Nephron progenitor cell (in vitro differentiated cells): ENCODE measurements around the gene MEOX1.
"Not testable (repeated sequence)": the region's sequence is repeated elsewhere in the genome, so short reads cannot be mapped to it uniquely, and the experiment has no call there.

ENCODE experiments used
- DNase-seq: peaks from one replicate; pipeline ENCODE4 v3.0.0; 2021
- H3K27ac Mint-ChIP-seq: 2 replicates; pipeline ENCODE4 v1.8.0; 2021; ENCODE audit warnings: mild to moderate bottlenecking, moderate library complexity, mixed read lengths
- H3K27me3 Mint-ChIP-seq: 2 replicates; pipeline ENCODE4 v1.8.0; 2021; ENCODE audit warnings: mild to moderate bottlenecking, low read depth, mixed read lengths; ENCODE audit not compliant: poor library complexity
- H3K36me3 Mint-ChIP-seq: 2 replicates; pipeline ENCODE4 v1.8.0; 2021; ENCODE audit warnings: low read depth, mixed read lengths
- H3K4me1 Mint-ChIP-seq: 2 replicates; pipeline ENCODE4 v1.8.0; 2021; ENCODE audit warnings: mixed read lengths
- H3K4me3 Mint-ChIP-seq: 2 replicates; pipeline ENCODE4 v1.8.0; 2021; ENCODE audit warnings: mild to moderate bottlenecking, moderate library complexity, mixed read lengths
- H3K9me3 Mint-ChIP-seq: 2 replicates; pipeline ENCODE4 v1.8.0; 2021; ENCODE audit warnings: mild to moderate bottlenecking, moderate library complexity, mixed read lengths
- TF ChIP-seq, protein P1 (sequence below): fragments of 200-600 bp; sonication (generic); IDR thresholded peaks from 2 replicates; pipeline ENCODE4 v1.5.0; 2021; ENCODE audit warnings: antibody characterized with exemption

Gene MEOX1

DNA sequence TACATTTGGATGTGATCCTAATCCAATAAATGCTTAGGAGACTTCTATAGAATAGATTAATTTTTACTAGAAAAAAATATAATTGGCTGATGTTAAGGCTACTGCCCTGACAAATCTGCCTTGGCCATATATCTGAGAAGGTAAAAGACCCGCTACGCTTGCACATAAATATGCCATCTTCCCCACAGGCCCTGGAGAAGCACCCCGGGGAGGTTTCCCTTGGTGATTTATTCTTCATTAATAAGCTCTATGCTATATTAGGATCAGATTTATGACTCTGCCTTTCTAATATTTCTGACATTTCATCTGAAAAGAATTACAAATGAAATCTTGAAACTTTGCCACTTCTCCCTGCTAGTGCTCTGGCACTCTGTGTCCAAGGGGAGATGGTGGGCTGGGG is 27.4 kb upstream of the MEOX1 start:
- Mint-ChIP-seq H3K4me3 (no peak overlapping the region), H3K9me3 (no peaks in the 10 kb centered on the region), H3K27ac (no peak overlapping the region), H3K4me1 (peaks cover 67% of the 10 kb centered on the region), H3K36me3 (no peaks in the 10 kb centered on the region), H3K27me3 (peaks cover 44% of the 10 kb centered on the region)
- TF ChIP-seq, protein P1, sequence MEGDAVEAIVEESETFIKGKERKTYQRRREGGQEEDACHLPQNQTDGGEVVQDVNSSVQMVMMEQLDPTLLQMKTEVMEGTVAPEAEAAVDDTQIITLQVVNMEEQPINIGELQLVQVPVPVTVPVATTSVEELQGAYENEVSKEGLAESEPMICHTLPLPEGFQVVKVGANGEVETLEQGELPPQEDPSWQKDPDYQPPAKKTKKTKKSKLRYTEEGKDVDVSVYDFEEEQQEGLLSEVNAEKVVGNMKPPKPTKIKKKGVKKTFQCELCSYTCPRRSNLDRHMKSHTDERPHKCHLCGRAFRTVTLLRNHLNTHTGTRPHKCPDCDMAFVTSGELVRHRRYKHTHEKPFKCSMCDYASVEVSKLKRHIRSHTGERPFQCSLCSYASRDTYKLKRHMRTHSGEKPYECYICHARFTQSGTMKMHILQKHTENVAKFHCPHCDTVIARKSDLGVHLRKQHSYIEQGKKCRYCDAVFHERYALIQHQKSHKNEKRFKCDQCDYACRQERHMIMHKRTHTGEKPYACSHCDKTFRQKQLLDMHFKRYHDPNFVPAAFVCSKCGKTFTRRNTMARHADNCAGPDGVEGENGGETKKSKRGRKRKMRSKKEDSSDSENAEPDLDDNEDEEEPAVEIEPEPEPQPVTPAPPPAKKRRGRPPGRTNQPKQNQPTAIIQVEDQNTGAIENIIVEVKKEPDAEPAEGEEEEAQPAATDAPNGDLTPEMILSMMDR = no peak
- no peak for DNase-seq

DNA sequence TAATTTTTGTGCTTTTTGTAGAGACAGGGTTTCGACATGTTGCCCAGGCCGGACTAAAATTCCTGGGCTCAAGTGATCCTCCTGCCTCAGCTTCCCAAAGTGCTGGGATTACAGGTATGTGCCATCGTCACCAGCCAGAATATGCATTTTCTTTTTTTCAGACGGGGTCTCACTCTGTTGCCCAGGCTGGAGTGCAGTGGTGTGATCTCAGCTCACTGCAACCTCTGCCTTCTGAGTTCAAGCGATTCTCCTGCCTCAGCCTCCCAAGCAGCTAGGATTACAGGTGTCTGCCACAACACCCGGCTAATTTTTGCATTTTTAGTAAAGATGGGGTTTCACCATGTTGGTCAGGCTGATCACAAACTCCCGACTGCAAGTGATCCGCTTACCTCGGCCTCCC is 25.2 kb upstream of the MEOX1 start:
- not testable (repeated sequence) for H3K4me3 Mint-ChIP-seq, DNase-seq, H3K36me3 Mint-ChIP-seq, H3K9me3 Mint-ChIP-seq, H3K27ac Mint-ChIP-seq
- peaks cover 78% of the 10 kb centered on the region for H3K4me1 Mint-ChIP-seq
- H3K27me3 Mint-ChIP-seq = peaks cover 36% of the 10 kb centered on the region

DNA sequence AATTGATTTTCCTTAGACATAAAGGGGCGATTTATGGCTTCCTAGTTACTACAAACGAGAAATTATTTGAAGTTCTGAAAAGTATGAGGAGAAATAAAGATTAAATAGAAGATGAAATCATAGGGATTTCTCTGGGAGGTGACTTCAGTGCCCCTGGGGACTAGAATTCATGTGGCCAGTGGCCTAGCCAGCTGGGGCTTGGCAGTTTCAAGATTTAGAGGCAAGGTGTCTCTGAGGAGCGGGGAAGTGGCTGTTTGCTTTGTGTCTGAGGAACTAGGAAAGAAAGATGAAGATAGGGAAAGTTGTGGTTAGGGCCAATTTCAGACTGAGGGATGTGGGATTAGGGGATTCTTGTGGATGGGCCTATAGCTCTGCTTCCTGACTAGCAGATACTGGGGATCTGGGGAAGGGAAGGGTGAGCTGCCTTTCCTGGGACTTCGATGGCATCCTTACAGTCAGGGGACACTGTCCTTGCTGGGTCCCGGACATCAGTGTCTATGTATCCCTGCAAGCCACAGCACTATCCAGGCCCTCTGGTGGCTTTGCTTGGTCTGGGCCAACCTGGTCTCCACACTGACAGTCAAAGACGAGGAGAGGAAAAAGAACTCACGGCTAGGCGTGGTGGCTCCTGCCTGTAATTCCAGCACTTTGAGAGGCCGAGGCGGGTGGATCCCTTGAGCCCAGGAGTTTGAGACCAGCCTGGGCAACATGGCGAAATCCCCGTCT is 22.4 kb upstream of the MEOX1 start:
- H3K4me1 Mint-ChIP-seq = peaks cover 72% of the 10 kb centered on the region
- H3K27ac Mint-ChIP-seq = peak overlapping the region; percentile 66
- TF ChIP-seq, protein P1 = no peak
- H3K9me3 Mint-ChIP-seq = no peaks in the 10 kb centered on the region
- peak overlapping the region; percentile 13 for H3K4me3 Mint-ChIP-seq
- no peaks in the 10 kb centered on the region for H3K36me3 Mint-ChIP-seq
- DNase-seq = no peak
- H3K27me3 Mint-ChIP-seq = peaks cover 39% of the 10 kb centered on the region

DNA sequence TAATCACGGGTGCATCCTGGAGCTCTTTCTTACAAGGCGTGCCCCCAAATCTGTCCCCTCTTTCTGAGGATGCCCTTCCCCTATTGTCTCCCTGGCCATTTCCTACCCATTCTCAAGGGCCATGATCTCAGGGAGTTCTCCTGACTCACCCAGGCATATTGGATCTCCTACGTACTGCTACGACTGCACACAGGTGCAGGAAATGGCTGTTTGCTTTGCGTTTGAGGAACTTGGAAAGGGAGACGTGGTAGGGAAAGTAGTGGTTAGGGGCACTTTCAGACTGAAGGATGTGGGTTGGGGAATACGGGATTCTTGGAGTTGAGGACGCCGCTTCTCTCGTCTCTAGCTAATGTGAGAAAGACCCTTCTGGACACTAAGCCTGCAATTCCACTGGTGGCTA is 18.7 kb upstream of the MEOX1 start:
- DNase-seq = no peak
- no peak overlapping the region for H3K4me3 Mint-ChIP-seq
- H3K9me3 Mint-ChIP-seq = no peaks in the 10 kb centered on the region
- no peaks in the 10 kb centered on the region for H3K36me3 Mint-ChIP-seq
- H3K4me1 Mint-ChIP-seq = peaks cover 86% of the 10 kb centered on the region
- TF ChIP-seq, protein P1 = no peak
- H3K27ac Mint-ChIP-seq = no peak overlapping the region
- peaks cover 28% of the 10 kb centered on the region for H3K27me3 Mint-ChIP-seq

DNA sequence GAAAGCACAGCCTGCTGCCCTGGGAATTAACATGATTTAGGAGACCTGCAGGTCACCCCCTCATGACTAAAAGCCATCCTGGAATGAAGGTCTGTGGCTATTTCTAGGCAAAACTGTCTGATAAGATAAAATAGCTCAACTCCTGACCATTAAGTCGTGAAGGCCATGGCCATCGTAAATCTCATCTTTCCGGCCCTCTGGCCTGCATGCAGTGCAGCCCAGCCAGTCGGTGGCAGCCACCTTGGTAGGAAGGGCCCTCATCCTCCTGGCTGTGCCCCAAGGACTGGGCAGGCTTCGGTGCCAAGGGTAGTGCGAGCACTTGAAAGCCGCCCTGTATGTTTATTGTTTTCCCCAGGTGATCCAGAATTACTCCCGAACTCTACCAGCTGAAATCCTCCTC is 18.2 kb upstream of the MEOX1 start:
- H3K27me3 Mint-ChIP-seq = peaks cover 28% of the 10 kb centered on the region
- no peak overlapping the region for H3K4me3 Mint-ChIP-seq
- H3K36me3 Mint-ChIP-seq = no peaks in the 10 kb centered on the region
- DNase-seq = peak; percentile 46
- no peak overlapping the region for H3K27ac Mint-ChIP-seq
- H3K9me3 Mint-ChIP-seq = no peaks in the 10 kb centered on the region
- TF ChIP-seq, protein P1 = no peak
- H3K4me1 Mint-ChIP-seq = peaks cover 86% of the 10 kb centered on the region

DNA sequence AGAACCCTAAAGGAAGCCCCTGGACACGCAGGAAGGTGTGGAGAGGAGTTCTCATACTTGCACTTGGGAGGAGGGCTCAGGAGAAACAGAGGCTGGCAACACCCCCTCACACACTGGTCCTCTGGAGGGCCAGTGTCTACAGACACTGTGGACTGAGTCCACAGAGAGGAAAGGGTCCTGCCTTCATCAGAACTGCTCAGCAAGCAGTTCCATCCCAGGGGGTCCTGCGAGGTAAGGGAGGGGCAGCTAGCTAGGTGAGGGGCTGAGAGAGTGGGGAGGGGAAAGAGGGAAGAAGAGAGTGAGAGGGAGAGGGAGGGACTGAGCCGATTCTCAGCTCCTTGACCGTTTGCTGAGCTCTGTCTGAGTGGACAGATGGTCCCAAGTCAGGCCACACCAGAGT is 17.7 kb upstream of the MEOX1 start:
- Mint-ChIP-seq H3K9me3 (no peaks in the 10 kb centered on the region), H3K36me3 (no peaks in the 10 kb centered on the region), H3K27ac (no peak overlapping the region), H3K4me1 (peaks cover 85% of the 10 kb centered on the region), H3K4me3 (no peak overlapping the region), H3K27me3 (peaks cover 26% of the 10 kb centered on the region)
- TF ChIP-seq, protein P1 = no peak
- no peak for DNase-seq
